Right lobe of liver (tissue), 4 donors: ENCODE data around the gene MBNL2.

Source experiments
- POLR2A ChIP-seq: fragments of 450-650 bp; IDR thresholded peaks from one replicate; pipeline ENCODE4 v1.6.1; 2017; ENCODE audit warnings: antibody characterized with exemption, mild to moderate bottlenecking
- TF ChIP-seq, protein P1 (sequence below), 4 donors: fragments of 200-600 bp in 3 of 4; fragments of 450-650 bp in 1 of 4; IDR thresholded peaks; one replicate each; pipeline versions ENCODE4 v1.5.1 to v1.8.0; 2016 to 2022; ENCODE audit warnings: antibody characterized with exemption in 4 of 4, mild to moderate bottlenecking in 2 of 4
- donor health status: DM: no; HTN: no; CAD: no.
- donor health status: DM: no; HTN: no; CAD: no.
- donor health status: DM: no; HTN: yes; CAD: no.

- TF ChIP-seq, protein P1, sequence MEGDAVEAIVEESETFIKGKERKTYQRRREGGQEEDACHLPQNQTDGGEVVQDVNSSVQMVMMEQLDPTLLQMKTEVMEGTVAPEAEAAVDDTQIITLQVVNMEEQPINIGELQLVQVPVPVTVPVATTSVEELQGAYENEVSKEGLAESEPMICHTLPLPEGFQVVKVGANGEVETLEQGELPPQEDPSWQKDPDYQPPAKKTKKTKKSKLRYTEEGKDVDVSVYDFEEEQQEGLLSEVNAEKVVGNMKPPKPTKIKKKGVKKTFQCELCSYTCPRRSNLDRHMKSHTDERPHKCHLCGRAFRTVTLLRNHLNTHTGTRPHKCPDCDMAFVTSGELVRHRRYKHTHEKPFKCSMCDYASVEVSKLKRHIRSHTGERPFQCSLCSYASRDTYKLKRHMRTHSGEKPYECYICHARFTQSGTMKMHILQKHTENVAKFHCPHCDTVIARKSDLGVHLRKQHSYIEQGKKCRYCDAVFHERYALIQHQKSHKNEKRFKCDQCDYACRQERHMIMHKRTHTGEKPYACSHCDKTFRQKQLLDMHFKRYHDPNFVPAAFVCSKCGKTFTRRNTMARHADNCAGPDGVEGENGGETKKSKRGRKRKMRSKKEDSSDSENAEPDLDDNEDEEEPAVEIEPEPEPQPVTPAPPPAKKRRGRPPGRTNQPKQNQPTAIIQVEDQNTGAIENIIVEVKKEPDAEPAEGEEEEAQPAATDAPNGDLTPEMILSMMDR (IDR thresholded peaks at IDR 0.05) = no peak
- TF ChIP-seq POLR2A = no peak
Observed at GRCh38 chr13:97441368-97441767, 219.2 kb downstream of the MBNL2 start.
